A549 (cell line): ENCODE measurements around the gene ZNF79. TPM values are rescaled to one million over a fixed set of nuclear protein-coding genes. Genes with fewer than 3 reads are reported as not detected.

Source experiments
- ATAC-seq, 2 experiments: fragments of 200-7000 bp in 1 of 2; fragments of >200 bp in 1 of 2; cut with Nextera tagmentation in 1 of 2; cut with Tn5 transposase in 1 of 2; 3 replicates each; pipeline versions ENCODE4 v1.8.0 to v1.9.1; 2018 to 2020; ENCODE audit warnings: mild to moderate bottlenecking in 1 of 2, moderate library complexity in 1 of 2
- CTCF ChIA-PET: fragments of 300-600 bp; sonication (Branson Sonifier 250); formaldehyde crosslinking; extraction: SDS; loops from one replicate; lab custom pipeline; 2021; ENCODE audit warnings: antibody characterized with exemption, inconsistent platforms; lab: Yijun Ruan, JAX
- POLR2A ChIA-PET: fragments of 350-600 bp; formaldehyde crosslinking; extraction: SDS; loops from one replicate; lab custom pipeline; 2021; ENCODE audit warnings: antibody characterized with exemption, inconsistent platforms; lab: Yijun Ruan, JAX
- DNase-seq, 2 experiments: peaks; one replicate each; pipeline versions ENCODE4 v3.0.0 to v3.0.0-alpha.2; 2011 to 2016; ENCODE audit warnings: low read depth in 1 of 2, low spot score in 1 of 2
- FAIRE-seq: peaks from 2 replicates; lab custom pipeline; 2011; peaks lifted over from hg19 to GRCh38; lab: Jason Lieb, UNC
- H3K27ac ChIP-seq, 2 experiments: fragments of >200 bp; sonication (Bioruptor Twin); formaldehyde crosslinking; 3 replicates each; pipeline ENCODE4 v1.5.1; 2016 to 2017
- H3K4me1 ChIP-seq: fragments of >200 bp; sonication (Bioruptor Twin); formaldehyde crosslinking; 3 replicates; pipeline ENCODE4 v1.6.1; 2016
- H3K4me2 ChIP-seq: fragments of >200 bp; sonication (Bioruptor Twin); formaldehyde crosslinking; 3 replicates; pipeline ENCODE4 v1.6.1; 2016
- H3K4me3 ChIP-seq: fragments of >200 bp; sonication (Bioruptor Twin); formaldehyde crosslinking; 3 replicates; pipeline ENCODE4 v1.5.1; 2016
- H3K9me3 ChIP-seq: fragments of >200 bp; sonication (Bioruptor Twin); formaldehyde crosslinking; 3 replicates; pipeline ENCODE4 v1.6.1; 2016
- CBX2 ChIP-seq: fragments of 200-600 bp; sonication (generic); IDR thresholded peaks from 2 replicates; pipeline ENCODE4 v1.6.1; 2016; ENCODE audit warnings: low read depth, mild to moderate bottlenecking, borderline replicate concordance
- CEBPB ChIP-seq, 2 experiments: fragments of >200 bp in 1 of 2; sonication (Bioruptor Twin) in 1 of 2; formaldehyde crosslinking in 1 of 2; IDR thresholded peaks; 2 replicates each; pipeline ENCODE4 v1.6.1; 2012 to 2016
- CHD2 ChIP-seq: fragments of 150-350 bp; IDR thresholded peaks from 2 replicates; pipeline ENCODE4 v1.6.1; 2014; ENCODE audit warnings: low read length; ENCODE audit not compliant: partially characterized antibody
- CHD4 ChIP-seq: fragments of 200-600 bp; sonication (generic); IDR thresholded peaks from 2 replicates; pipeline ENCODE4 v1.6.1; 2016; ENCODE audit warnings: antibody characterized with exemption, mild to moderate bottlenecking, borderline replicate concordance
- FOSB ChIP-seq: fragments of 250-450 bp; sonication (Bioruptor Pico); IDR thresholded peaks from 2 replicates; pipeline ENCODE4 v1.5.0; 2020; ENCODE audit warnings: mild to moderate bottlenecking, moderate library complexity
- GATA3 ChIP-seq: IDR thresholded peaks from 2 replicates; pipeline ENCODE4 v1.6.1; 2012; ENCODE audit warnings: borderline replicate concordance
- JUN ChIP-seq, 2 experiments: fragments of >200 bp; sonication (Bioruptor Twin); formaldehyde crosslinking; IDR thresholded peaks; 2 replicates in 1 of 2; 3 replicates in 1 of 2; pipeline ENCODE4 v1.6.1; 2016 to 2017
- KDM5A ChIP-seq: fragments of 200-600 bp; sonication (generic); IDR thresholded peaks from 2 replicates; pipeline ENCODE4 v1.6.1; 2016; ENCODE audit warnings: antibody characterized with exemption, mild to moderate bottlenecking
- MYC ChIP-seq: IDR thresholded peaks from 2 replicates; pipeline ENCODE4 v1.6.1; 2012; ENCODE audit warnings: mild to moderate bottlenecking, inconsistent platforms, low read length, improper control_type of control experiment, borderline replicate concordance
- NFE2L2 ChIP-seq: fragments of 150-350 bp; conservative IDR thresholded peaks from 2 replicates; pipeline ENCODE4 v1.6.1; 2014; ENCODE audit warnings: low read length
- NPAS2 ChIP-seq: fragments of 250-450 bp; sonication (Bioruptor Pico); IDR thresholded peaks from 2 replicates; pipeline ENCODE4 v1.8.0; 2022; ENCODE audit warnings: mild to moderate bottlenecking, moderate library complexity, borderline replicate concordance
- PHF8 ChIP-seq: fragments of 200-600 bp; sonication (generic); IDR thresholded peaks from 2 replicates; pipeline ENCODE4 v1.6.1; 2016; ENCODE audit warnings: low read depth, mild to moderate bottlenecking, antibody characterized with exemption, moderate library complexity, borderline replicate concordance
- POLR2A ChIP-seq: IDR thresholded peaks from 2 replicates; pipeline ENCODE4 v1.6.1; 2012; ENCODE audit warnings: mild to moderate bottlenecking, low read length
- POLR2AphosphoS2 ChIP-seq: conservative IDR thresholded peaks from 2 replicates; pipeline ENCODE4 v1.6.1; 2012; ENCODE audit warnings: low read length, improper control_type of control experiment, inconsistent platforms
- RARB ChIP-seq: fragments of 250-450 bp; sonication (Bioruptor Pico); IDR thresholded peaks from 2 replicates; pipeline ENCODE4 v1.8.0; 2021; ENCODE audit warnings: mild to moderate bottlenecking, moderate library complexity
- RCOR1 ChIP-seq: fragments of 150-350 bp; IDR thresholded peaks from 2 replicates; pipeline ENCODE4 v1.6.1; 2014; ENCODE audit warnings: antibody characterized with exemption, low read length, low read depth
- TFCP2L1 ChIP-seq: fragments of 250-450 bp; sonication (Bioruptor Pico); IDR thresholded peaks from 2 replicates; pipeline ENCODE4 v1.5.0; 2021; ENCODE audit warnings: mild to moderate bottlenecking
- TP53 ChIP-seq: fragments of 250-450 bp; sonication (Bioruptor Pico); IDR thresholded peaks from 2 replicates; pipeline ENCODE4 v1.5.0; 2021; ENCODE audit warnings: mild to moderate bottlenecking, moderate library complexity
- WGBS: methylation state at CpG from one replicate; pipeline ENCODE4 v1.1.6; 2017; ENCODE audit errors: missing lambda C conversion rate; 5-methylcytosine and 5-hydroxymethylcytosine counted together
- polyA plus RNA-seq, 4 experiments: library from polyadenylated mRNA; depleted of rRNA in 3 of 4; stranded (reverse); fragments of >200 nt; fragmentation: RNase III in 1 of 4; extraction: RNeasy Plus Mini Kit Qiagen cat#74134 plus additional on column Dnase treatment in 1 of 4; gene quantifications; 2 replicates in 3 of 4; 3 replicates in 1 of 4; pipeline ENCODE4 v1.2.3, GENCODE V29; 2011 to 2017
- TF ChIP-seq, protein P1 (sequence below): IDR thresholded peaks from 2 replicates; pipeline ENCODE4 v1.6.1; 2012
- TF ChIP-seq, protein P2 (sequence below): fragments of >200 bp; sonication (Bioruptor Twin); formaldehyde crosslinking; IDR thresholded peaks from 2 replicates; pipeline ENCODE4 v1.6.1; 2016
- TF ChIP-seq, protein P3 (sequence below): IDR thresholded peaks from 2 replicates; pipeline ENCODE4 v1.6.1; 2012; ENCODE audit warnings: low read depth, borderline replicate concordance
- TF ChIP-seq, protein P4 (sequence below): fragments of 250-450 bp; sonication (Bioruptor Pico); IDR thresholded peaks from 2 replicates; pipeline ENCODE4 v1.5.0; 2020; ENCODE audit warnings: low read depth, mild to moderate bottlenecking, moderate library complexity
- TF ChIP-seq, protein P5 (sequence below): fragments of >200 bp; sonication (Bioruptor Twin); formaldehyde crosslinking; IDR thresholded peaks from 3 replicates; pipeline ENCODE4 v1.6.1; 2016
- TF ChIP-seq, protein P6 (sequence below): fragments of 250-450 bp; sonication (Bioruptor Pico); IDR thresholded peaks from 2 replicates; pipeline ENCODE4 v1.5.0; 2021; ENCODE audit warnings: mild to moderate bottlenecking, moderate library complexity, borderline replicate concordance
- TF ChIP-seq, protein P7 (sequence below): IDR thresholded peaks from 2 replicates; pipeline ENCODE4 v1.6.1; 2012

The ZNF79 gene
- polyA plus RNA-seq, 2 of the 4 experiments (the other 2 are of a cell fraction), result 4.9 to 5.7 TPM

DNA sequence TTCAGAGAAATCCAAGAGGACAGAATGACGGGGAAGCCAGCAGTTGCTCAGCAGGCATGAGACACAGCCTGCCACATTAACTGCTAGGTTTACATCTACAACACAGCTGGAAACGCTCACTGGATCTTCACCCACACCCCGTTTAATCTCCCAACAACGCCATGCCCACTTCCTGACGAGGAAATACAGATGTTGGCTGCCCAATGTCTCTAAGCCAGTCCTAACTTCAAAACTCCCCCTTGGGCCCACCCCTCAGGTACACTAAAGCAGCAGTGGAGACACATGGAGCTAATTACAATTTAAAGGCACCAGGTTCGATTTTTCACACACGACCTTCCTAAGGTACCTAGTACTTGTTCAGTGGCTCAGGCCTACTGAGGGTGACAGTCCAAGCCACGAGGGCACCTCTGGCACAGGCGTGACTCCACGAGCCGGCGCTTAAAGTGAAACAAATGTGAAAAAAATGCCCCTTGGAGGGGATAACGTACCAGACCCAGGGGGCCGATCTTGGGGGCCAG lies 26.1 kb downstream of the ZNF79 start:
- ChIA-PET POLR2A (interaction anchor here (0.8 to 3.3 kb wide), 8 partner anchors 12 to 284 kb away, joined by 3 to 25 read pairs (median 8); partner anchors contain the start of genes SLC2A8, TOR2A and ZNF79), CTCF (interaction anchor here (1.0 to 1.2 kb wide), 2 partner anchors 284 to 510 kb away, joined by 3 to 4 read pairs; partner anchors contain the start of gene TOR2A)
- peak overlapping the region; percentile 95 for H3K4me2 ChIP-seq
- H3K4me1 ChIP-seq, result peaks cover 17% of the 10 kb centered on the region
- DNase-seq (peak in 1 of 2 experiments; percentile 27), ATAC-seq (peak in 1 of 2 experiments; percentile 1; a peak in 2 of 6 replicates), FAIRE-seq (no peak)
- H3K4me3 ChIP-seq, result peak overlapping the region; percentile 98
- H3K9me3 ChIP-seq, result peaks cover 40% of the 10 kb centered on the region
- TF ChIP-seq FOSB (CRISPR knock-in tag) (no peak), POLR2AphosphoS2 (0 out of 2 replicates have a peak, but pooled peaks have one; percentile 46), CHD4 (no peak), TFCP2L1 (peak; percentile 5; the same call in 1 of the 2 replicates), TP53 (CRISPR knock-in tag) (peak; percentile 52; the same call in 1 of the 2 replicates), NPAS2 (CRISPR knock-in tag) (no peak), POLR2A (peak; percentile 6; the same call in 1 of the 2 replicates), CEBPB (IDR thresholded peaks at IDR 0.05) (no peak)
- TF ChIP-seq, protein P1, sequence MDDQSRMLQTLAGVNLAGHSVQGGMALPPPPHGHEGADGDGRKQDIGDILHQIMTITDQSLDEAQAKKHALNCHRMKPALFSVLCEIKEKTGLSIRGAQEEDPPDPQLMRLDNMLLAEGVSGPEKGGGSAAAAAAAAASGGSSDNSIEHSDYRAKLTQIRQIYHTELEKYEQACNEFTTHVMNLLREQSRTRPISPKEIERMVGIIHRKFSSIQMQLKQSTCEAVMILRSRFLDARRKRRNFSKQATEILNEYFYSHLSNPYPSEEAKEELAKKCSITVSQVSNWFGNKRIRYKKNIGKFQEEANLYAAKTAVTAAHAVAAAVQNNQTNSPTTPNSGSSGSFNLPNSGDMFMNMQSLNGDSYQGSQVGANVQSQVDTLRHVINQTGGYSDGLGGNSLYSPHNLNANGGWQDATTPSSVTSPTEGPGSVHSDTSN, result peak; percentile 44; the same call in 1 of the 2 replicates
- TF ChIP-seq, protein P2, sequence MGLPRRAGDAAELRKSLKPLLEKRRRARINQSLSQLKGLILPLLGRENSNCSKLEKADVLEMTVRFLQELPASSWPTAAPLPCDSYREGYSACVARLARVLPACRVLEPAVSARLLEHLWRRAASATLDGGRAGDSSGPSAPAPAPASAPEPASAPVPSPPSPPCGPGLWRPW, result no peak
- WGBS, result 2% methylated on average over 14 of the region's 14 CpGs
- H3K27ac ChIP-seq, result peak overlapping the region; percentile 96 to 99

DNA sequence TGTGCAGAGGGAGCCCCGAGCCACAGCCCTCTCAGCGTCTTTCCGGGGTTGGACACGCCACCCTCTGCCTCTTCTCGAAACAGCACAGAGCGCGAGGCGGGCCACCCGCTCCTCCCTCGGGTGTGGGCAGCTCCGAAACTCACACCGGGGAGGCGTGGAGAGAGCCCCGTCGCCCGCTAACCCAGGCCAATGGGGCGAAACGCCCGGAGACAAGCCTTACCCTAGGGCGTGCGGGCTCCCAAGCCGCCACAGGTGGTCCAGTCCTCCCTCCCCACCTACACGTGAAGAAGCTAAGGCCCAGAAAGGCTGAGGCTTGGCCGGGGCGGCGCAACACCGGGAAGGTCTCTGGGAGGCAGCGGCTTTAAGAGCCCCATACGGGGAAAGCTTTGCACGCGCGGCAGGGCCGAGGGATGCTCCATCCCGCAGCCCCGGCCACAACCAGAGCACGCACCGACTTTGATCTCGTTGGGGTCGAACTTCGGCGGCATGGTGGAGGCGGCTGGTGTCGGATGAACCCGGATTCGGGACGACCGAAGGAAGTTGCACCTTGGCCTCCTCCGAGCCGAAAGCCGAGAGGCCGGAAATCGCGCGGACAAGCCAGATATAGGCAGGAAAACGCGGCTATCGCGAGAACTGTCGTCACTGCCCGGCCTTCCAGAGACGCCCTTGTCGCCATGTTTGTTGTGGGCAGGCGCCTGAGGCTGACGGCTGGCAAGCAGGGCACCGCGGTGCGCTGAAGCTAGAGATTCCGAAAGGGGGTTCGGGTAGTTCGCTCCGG lies 26.8 kb downstream of the ZNF79 start, which contains the start of the genes LRSAM1 and RPL12:
LRSAM1 (plus strand) TSS at position 681 of the 778 bp plus-strand sequence. CDS start 3,018 bp downstream, outside the sequence.
RPL12 (minus strand) TSS at position 577 of the 778 bp plus-strand sequence; CDS start at position 488, 89 bp downstream.
- CTCF ChIA-PET, result interaction anchor here (1.0 to 1.2 kb wide), 2 partner anchors 284 to 510 kb away, joined by 3 to 4 read pairs; partner anchors contain the start of gene TOR2A
- DNase-seq, result peak; percentile 96 to 97
- Histone ChIP-seq H3K9me3 (peaks cover 37% of the 10 kb centered on the region), H3K4me1 (peaks cover 17% of the 10 kb centered on the region), H3K27ac (peak within 1 kb of the TSS; percentile 96 to 99), H3K4me2 (peak within 1 kb of the TSS; percentile 95), H3K4me3 (peak within 1 kb of the TSS; percentile 98)
- FAIRE-seq, result no peak
- whole genome bisulfite sequencing, result 2% methylated on average over 26 of the region's 71 CpGs
- peak; percentile 72 to 77 for ATAC-seq
- POLR2A ChIA-PET, result interaction anchor here (0.5 to 3.3 kb wide), 17 partner anchors 13 to 1266 kb away, joined by 3 to 25 read pairs (median 6); partner anchors contain the start of genes SLC2A8, TOR2A and ZNF79
- TF ChIP-seq JUN (IDR thresholded peaks at IDR 0.05) (peak; percentile 98 to 99), GATA3 (peak; percentile 87), TFCP2L1 (0 out of 2 replicates have a peak, but pooled peaks have one; percentile 59), TP53 (CRISPR knock-in tag) (peak; percentile 75; the same call in 1 of the 2 replicates), RCOR1 (no peak), CBX2 (no peak), MYC (peak; percentile 95), CHD4 (no peak), KDM5A (no peak), RARB (CRISPR knock-in tag) (peak; percentile 85), PHF8 (peak; percentile 90), CHD2 (peak; percentile 99), FOSB (CRISPR knock-in tag) (peak; percentile 45; the same call in 1 of the 2 replicates), NFE2L2 (no peak)
- TF ChIP-seq, protein P1, result peak; percentile 26; the same call in 1 of the 2 replicates
- TF ChIP-seq, protein P3, sequence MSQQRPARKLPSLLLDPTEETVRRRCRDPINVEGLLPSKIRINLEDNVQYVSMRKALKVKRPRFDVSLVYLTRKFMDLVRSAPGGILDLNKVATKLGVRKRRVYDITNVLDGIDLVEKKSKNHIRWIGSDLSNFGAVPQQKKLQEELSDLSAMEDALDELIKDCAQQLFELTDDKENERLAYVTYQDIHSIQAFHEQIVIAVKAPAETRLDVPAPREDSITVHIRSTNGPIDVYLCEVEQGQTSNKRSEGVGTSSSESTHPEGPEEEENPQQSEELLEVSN, result no peak; the same call in 1 of the 2 replicates
- TF ChIP-seq, protein P4, sequence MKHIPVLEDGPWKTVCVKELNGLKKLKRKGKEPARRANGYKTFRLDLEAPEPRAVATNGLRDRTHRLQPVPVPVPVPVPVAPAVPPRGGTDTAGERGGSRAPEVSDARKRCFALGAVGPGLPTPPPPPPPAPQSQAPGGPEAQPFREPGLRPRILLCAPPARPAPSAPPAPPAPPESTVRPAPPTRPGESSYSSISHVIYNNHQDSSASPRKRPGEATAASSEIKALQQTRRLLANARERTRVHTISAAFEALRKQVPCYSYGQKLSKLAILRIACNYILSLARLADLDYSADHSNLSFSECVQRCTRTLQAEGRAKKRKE, result peak; percentile 18; the same call in 1 of the 2 replicates
- TF ChIP-seq, protein P5, sequence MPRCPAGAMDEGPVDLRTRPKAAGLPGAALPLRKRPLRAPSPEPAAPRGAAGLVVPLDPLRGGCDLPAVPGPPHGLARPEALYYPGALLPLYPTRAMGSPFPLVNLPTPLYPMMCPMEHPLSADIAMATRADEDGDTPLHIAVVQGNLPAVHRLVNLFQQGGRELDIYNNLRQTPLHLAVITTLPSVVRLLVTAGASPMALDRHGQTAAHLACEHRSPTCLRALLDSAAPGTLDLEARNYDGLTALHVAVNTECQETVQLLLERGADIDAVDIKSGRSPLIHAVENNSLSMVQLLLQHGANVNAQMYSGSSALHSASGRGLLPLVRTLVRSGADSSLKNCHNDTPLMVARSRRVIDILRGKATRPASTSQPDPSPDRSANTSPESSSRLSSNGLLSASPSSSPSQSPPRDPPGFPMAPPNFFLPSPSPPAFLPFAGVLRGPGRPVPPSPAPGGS, result peak; percentile 99
- TF ChIP-seq, protein P6, sequence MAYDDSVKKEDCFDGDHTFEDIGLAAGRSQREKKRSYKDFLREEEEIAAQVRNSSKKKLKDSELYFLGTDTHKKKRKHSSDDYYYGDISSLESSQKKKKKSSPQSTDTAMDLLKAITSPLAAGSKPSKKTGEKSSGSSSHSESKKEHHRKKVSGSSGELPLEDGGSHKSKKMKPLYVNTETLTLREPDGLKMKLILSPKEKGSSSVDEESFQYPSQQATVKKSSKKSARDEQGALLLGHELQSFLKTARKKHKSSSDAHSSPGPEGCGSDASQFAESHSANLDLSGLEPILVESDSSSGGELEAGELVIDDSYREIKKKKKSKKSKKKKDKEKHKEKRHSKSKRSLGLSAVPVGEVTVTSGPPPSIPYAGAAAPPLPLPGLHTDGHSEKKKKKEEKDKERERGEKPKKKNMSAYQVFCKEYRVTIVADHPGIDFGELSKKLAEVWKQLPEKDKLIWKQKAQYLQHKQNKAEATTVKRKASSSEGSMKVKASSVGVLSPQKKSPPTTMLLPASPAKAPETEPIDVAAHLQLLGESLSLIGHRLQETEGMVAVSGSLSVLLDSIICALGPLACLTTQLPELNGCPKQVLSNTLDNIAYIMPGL (CRISPR knock-in tag), result peak; percentile 49; the same call in 1 of the 2 replicates
- TF ChIP-seq, protein P7, sequence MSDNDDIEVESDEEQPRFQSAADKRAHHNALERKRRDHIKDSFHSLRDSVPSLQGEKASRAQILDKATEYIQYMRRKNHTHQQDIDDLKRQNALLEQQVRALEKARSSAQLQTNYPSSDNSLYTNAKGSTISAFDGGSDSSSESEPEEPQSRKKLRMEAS, result peak; percentile 94
